PC-3 (cell line): Measurements from ENCODE around the gene EIF4G3. TPM values are rescaled to one million over a fixed set of nuclear protein-coding genes. Genes with fewer than 3 reads are reported as not detected.
A peak's percentile ranks its signal among the peaks of the same experiment; 100 is the strongest.

ENCODE experiments used
- ATAC-seq: fragments of 200-7000 bp; cut with Tn5 transposase; 2 replicates; pipeline ENCODE4 v1.9.1; 2020; ENCODE audit warnings: mild to moderate bottlenecking, moderate library complexity
- BruUV-seq: library from RNA; stranded (reverse); fragments of 400-500 nt; replicated peaks from 2 replicates; lab custom pipeline; 2021; lab: Mats Ljungman, UMichigan
- CTCF ChIA-PET: fragments of 300-600 bp; sonication (Branson Sonifier 250); formaldehyde crosslinking; loops from one replicate; lab custom pipeline; 2022; ENCODE audit warnings: antibody characterized with exemption; lab: Charles Lee
- POLR2A ChIA-PET: fragments of 300-600 bp; sonication (Branson Sonifier 250); formaldehyde crosslinking; loops from one replicate; lab custom pipeline; 2022; ENCODE audit warnings: antibody characterized with exemption; ENCODE audit not compliant: unreplicated experiment; lab: Charles Lee
- DNase-seq: peaks from one replicate; pipeline ENCODE4 v3.0.0-alpha.2; 2015
- H2AFZ ChIP-seq: fragments of 300-600 bp; sonication (generic); 2 replicates; pipeline ENCODE4 v1.6.0; 2016; ENCODE audit warnings: antibody characterized with exemption, low read length
- H3F3A ChIP-seq: fragments of 300-600 bp; sonication (generic); one replicate; pipeline ENCODE4 v1.6.0; 2017; ENCODE audit warnings: antibody characterized with exemption, low read length, control low read depth, mild to moderate bottlenecking; ENCODE audit not compliant: unreplicated experiment
- H3K27ac ChIP-seq: fragments of 300-600 bp; sonication (generic); 2 replicates; pipeline ENCODE4 v1.5.1; 2016; ENCODE audit warnings: mild to moderate bottlenecking, low read length
- H3K27me3 ChIP-seq: fragments of 300-600 bp; sonication (generic); 2 replicates; pipeline ENCODE4 v1.6.1; 2016; ENCODE audit warnings: low read length, mixed read lengths
- H3K36me3 ChIP-seq: fragments of 300-600 bp; sonication (generic); 2 replicates; pipeline ENCODE4 v1.6.1; 2016; ENCODE audit warnings: low read depth, mixed run types, low read length, mixed read lengths
- H3K4me1 ChIP-seq: fragments of 300-600 bp; sonication (generic); 2 replicates; pipeline ENCODE4 v1.5.1; 2016; ENCODE audit warnings: low read length; ENCODE audit not compliant: insufficient read depth
- H3K4me2 ChIP-seq: fragments of 300-600 bp; sonication (generic); 2 replicates; pipeline ENCODE4 v1.6.0; 2016; ENCODE audit warnings: low read length
- H3K4me3 ChIP-seq: fragments of 300-600 bp; sonication (generic); 2 replicates; pipeline ENCODE4 v1.5.1; 2016; ENCODE audit warnings: mild to moderate bottlenecking, low read length, mixed read lengths
- H3K79me2 ChIP-seq: fragments of 300-600 bp; sonication (generic); 2 replicates; pipeline ENCODE4 v1.6.1; 2017; ENCODE audit warnings: low read length, mixed read lengths
- H3K9ac ChIP-seq: fragments of 300-600 bp; sonication (generic); 2 replicates; pipeline ENCODE4 v1.6.0; 2016; ENCODE audit warnings: mild to moderate bottlenecking, low read length
- H3K9me2 ChIP-seq: fragments of 300-600 bp; sonication (generic); replicated peaks from 2 replicates; pipeline ENCODE4 v1.6.1; 2016; ENCODE audit warnings: mixed run types, low read length, mixed read lengths
- H3K9me3 ChIP-seq: fragments of 300-600 bp; sonication (generic); 2 replicates; pipeline ENCODE4 v1.6.1; 2016; ENCODE audit warnings: low read length, mixed read lengths
- H4K20me1 ChIP-seq: fragments of 300-600 bp; sonication (generic); 2 replicates; pipeline ENCODE4 v1.6.1; 2016; ENCODE audit warnings: low read length, mixed read lengths
- EZH2 ChIP-seq: fragments of 300-600 bp; sonication (generic); IDR thresholded peaks from one replicate; pipeline ENCODE4 v1.6.1; 2017; ENCODE audit warnings: antibody characterized with exemption, mild to moderate bottlenecking, low read length; ENCODE audit not compliant: unreplicated experiment
- EZH2phosphoT487 ChIP-seq: fragments of 300-600 bp; sonication (generic); IDR thresholded peaks from 2 replicates; pipeline ENCODE4 v1.6.1; 2018; ENCODE audit warnings: mild to moderate bottlenecking, antibody characterized with exemption, low read length, borderline replicate concordance
- intact Hi-C: fragments of 100-400 bp; cut with micrococcal nuclease; formaldehyde crosslinking; loops from 2 replicates; pipeline ENCODE4 v1.9.0; 2023
- total RNA-seq: library from RNA; depleted of rRNA; stranded (reverse); fragments of >200 nt; gene quantifications from 2 replicates; pipeline ENCODE4 v1.2.3, GENCODE V29; 2014
- TF ChIP-seq, protein P1 (sequence below): fragments of 300-600 bp; sonication (generic); conservative IDR thresholded peaks from 2 replicates; pipeline ENCODE4 v1.5.1; 2017; ENCODE audit warnings: antibody characterized with exemption, low read depth, mild to moderate bottlenecking, low read length

The EIF4G3 gene
- total RNA-seq, 1 experiment from 2014 or later, result 16.9 TPM

GRCh38 chr1:20850021-20850420 lies 326.7 kb downstream of the EIF4G3 start:
- H3K9ac ChIP-seq, result no peak overlapping the region
- peaks cover 17% of the 10 kb centered on the region for H3F3A ChIP-seq
- H3K9me3 ChIP-seq, result no peaks in the 10 kb centered on the region
- no peak overlapping the region for H2AFZ ChIP-seq
- CTCF ChIA-PET, result no interaction called here
- no peak for DNase-seq
- no peak overlapping the region for H3K27ac ChIP-seq
- no peaks in the 10 kb centered on the region for H4K20me1 ChIP-seq
- H3K9me2 ChIP-seq, result no peaks in the 10 kb centered on the region
- POLR2A ChIA-PET, result no interaction called here
- no peak for ATAC-seq
- no peak overlapping the region for H3K4me2 ChIP-seq
- intact Hi-C loops, result no loop called here
- peaks cover 28% of the 10 kb centered on the region for H3K4me1 ChIP-seq
- H3K27me3 ChIP-seq, result no peaks in the 10 kb centered on the region
- no peak overlapping the region for H3K4me3 ChIP-seq
- peaks cover 7% of the 10 kb centered on the region; the same call in 1 of the 2 replicates for H3K36me3 ChIP-seq
- no peaks in the 10 kb centered on the region for H3K79me2 ChIP-seq
- BruUV-seq, result TSS peak; percentile 18
- TF ChIP-seq, protein P1, sequence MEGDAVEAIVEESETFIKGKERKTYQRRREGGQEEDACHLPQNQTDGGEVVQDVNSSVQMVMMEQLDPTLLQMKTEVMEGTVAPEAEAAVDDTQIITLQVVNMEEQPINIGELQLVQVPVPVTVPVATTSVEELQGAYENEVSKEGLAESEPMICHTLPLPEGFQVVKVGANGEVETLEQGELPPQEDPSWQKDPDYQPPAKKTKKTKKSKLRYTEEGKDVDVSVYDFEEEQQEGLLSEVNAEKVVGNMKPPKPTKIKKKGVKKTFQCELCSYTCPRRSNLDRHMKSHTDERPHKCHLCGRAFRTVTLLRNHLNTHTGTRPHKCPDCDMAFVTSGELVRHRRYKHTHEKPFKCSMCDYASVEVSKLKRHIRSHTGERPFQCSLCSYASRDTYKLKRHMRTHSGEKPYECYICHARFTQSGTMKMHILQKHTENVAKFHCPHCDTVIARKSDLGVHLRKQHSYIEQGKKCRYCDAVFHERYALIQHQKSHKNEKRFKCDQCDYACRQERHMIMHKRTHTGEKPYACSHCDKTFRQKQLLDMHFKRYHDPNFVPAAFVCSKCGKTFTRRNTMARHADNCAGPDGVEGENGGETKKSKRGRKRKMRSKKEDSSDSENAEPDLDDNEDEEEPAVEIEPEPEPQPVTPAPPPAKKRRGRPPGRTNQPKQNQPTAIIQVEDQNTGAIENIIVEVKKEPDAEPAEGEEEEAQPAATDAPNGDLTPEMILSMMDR, result no peak
- TF ChIP-seq EZH2phosphoT487 (no peak), EZH2 (no peak)

DNA sequence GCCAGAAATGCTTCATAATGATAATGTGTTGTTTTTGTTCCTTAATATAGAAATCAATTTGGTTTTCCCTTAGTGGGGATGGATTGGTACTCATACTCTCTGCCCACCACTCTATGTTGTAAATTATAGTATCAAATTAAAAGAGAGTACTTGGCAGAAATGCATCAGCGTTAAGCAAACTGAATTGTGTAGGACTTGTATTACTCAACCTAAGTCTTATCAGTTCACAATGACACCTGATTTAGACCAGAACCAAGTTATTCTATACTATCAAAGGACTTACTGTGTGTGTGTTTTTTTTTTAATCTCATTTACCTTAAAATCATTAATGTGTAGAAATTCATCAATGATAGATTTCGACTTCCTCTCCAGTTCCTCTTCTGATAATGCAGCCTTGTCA lies 327.6 kb downstream of the EIF4G3 start:
- CTCF ChIA-PET, result no interaction called here

GRCh38 chr1:20848162-20848561 lies 328.5 kb downstream of the EIF4G3 start:
- peaks cover 28% of the 10 kb centered on the region for H3K4me1 ChIP-seq

More for the DNA sequence above, 327.6 kb downstream of the EIF4G3 start:
- H3K9ac ChIP-seq, result no peak overlapping the region
- H3K4me2 ChIP-seq, result no peak overlapping the region
- DNase-seq (no peak), ATAC-seq (no peak)
- H3K79me2 ChIP-seq, result no peaks in the 10 kb centered on the region
- H3K27ac ChIP-seq, result no peak overlapping the region
- intact Hi-C loops, result no loop called here
- no peak for TF ChIP-seq EZH2
- TF ChIP-seq, protein P1, result no peak
- TF ChIP-seq EZH2phosphoT487, result no peak
- H3K4me1 ChIP-seq, result peaks cover 28% of the 10 kb centered on the region
- no TSS peak for BruUV-seq
- H3K9me2 ChIP-seq, result no peaks in the 10 kb centered on the region
- POLR2A ChIA-PET, result no interaction called here
- no peaks in the 10 kb centered on the region for H4K20me1 ChIP-seq
- no peaks in the 10 kb centered on the region for H3K9me3 ChIP-seq
- H3F3A ChIP-seq, result peaks cover 17% of the 10 kb centered on the region
- H3K4me3 ChIP-seq, result no peak overlapping the region
- no peak overlapping the region for H2AFZ ChIP-seq
- peaks cover 7% of the 10 kb centered on the region; the same call in 1 of the 2 replicates for H3K36me3 ChIP-seq
- H3K27me3 ChIP-seq, result no peaks in the 10 kb centered on the region

More at GRCh38 chr1:20848162-20848561, 328.5 kb downstream of the EIF4G3 start:
- H3K27ac ChIP-seq, result peak overlapping the region; percentile 85
- H3K27me3 ChIP-seq, result no peaks in the 10 kb centered on the region
- peak overlapping the region; percentile 56 for H3K4me2 ChIP-seq
- H3K9ac ChIP-seq, result no peak overlapping the region
- H3K9me2 ChIP-seq, result no peaks in the 10 kb centered on the region
- peaks cover 17% of the 10 kb centered on the region for H3F3A ChIP-seq
- no peaks in the 10 kb centered on the region for H3K9me3 ChIP-seq
- ChIA-PET CTCF (no interaction called here), POLR2A (no interaction called here)
- no peak overlapping the region for H3K4me3 ChIP-seq
- no peaks in the 10 kb centered on the region for H3K79me2 ChIP-seq
- no TSS peak for BruUV-seq
- intact Hi-C loops, result no loop called here
- H2AFZ ChIP-seq, result no peak overlapping the region
- DNase-seq, result peak; percentile 56
- peaks cover 5% of the 10 kb centered on the region; the same call in 1 of the 2 replicates for H3K36me3 ChIP-seq
- ATAC-seq, result peak; percentile 73
- no peaks in the 10 kb centered on the region for H4K20me1 ChIP-seq
- TF ChIP-seq EZH2 (no peak), EZH2phosphoT487 (no peak)
- TF ChIP-seq, protein P1, result no peak
